ENCODE measurements around the gene TNRC6C.

The TNRC6C gene

DNA sequence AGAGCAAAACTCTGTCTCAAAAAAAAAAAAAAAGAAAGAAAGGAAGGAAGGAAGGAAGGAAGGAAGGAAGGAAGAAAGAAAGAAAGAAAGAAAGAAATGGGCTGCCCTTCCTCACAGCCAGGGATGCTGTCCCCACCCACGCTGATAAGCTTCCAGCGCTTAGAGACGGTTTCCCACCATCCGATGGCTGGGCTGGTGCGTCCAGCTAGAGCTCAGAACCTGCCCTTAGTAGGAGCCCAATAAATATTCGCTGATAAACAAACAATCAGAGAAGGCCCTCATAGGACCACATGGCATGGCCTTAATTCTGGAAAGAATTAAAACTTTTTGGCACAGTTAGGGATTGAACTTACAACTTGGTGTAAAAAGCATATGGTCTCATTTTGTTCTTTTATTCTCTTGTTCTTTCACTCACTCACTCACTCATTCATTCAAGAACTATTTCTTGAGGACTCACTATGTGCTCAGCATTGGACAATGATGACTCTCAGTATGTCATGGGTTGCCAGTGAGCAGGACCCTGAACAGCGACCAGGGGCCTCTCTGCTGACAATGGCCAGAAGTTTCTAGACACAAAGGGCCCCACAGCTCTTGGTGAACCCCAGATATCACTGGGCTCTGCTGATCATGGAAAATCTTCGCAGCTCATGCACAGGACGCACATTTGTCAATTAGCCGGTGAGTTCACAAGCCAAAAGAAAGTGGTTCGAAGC is 32.5 kb upstream of the TNRC6C start:
- ChIA-PET CTCF (no interaction called here), POLR2A (no interaction called here)
- no peak for DNase-seq (ENCODE audit: extremely low spot score)
- TF ChIP-seq CTCF (IDR thresholded peaks at IDR 0.05; ENCODE audit: control extremely low read depth, extremely low read depth, low read depth, missing control alignments), result no peak

DNA sequence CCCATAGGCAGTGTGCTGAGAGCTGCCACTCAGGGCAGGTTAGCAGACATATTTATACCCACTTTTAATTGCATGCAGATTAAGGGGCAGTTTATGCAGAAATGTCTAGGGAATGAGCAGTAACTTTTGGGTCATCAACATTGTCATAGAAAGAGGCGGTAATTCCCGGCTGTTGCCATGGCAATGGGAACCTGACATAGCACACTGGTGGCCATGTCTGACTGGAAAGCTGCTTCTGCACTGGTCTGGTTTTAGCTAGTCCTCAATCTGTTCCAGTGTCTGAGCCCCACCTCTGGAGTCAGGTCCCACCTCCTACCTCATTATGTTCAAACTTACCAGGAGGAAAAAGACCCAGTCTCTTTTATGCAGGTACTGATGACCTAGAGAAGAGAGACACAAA is 31.5 kb upstream of the TNRC6C start:
- TF ChIP-seq CTCF (IDR thresholded peaks at IDR 0.05; ENCODE audit: control extremely low read depth, extremely low read depth, low read depth, missing control alignments), result no peak
- no peak for DNase-seq (ENCODE audit: extremely low spot score)
- ChIA-PET CTCF (interaction anchor here (1.3 kb wide), 1 partner anchor 42 kb away, joined by 3 read pairs; no protein-coding TSS in a partner anchor), POLR2A (no interaction called here)

DNA sequence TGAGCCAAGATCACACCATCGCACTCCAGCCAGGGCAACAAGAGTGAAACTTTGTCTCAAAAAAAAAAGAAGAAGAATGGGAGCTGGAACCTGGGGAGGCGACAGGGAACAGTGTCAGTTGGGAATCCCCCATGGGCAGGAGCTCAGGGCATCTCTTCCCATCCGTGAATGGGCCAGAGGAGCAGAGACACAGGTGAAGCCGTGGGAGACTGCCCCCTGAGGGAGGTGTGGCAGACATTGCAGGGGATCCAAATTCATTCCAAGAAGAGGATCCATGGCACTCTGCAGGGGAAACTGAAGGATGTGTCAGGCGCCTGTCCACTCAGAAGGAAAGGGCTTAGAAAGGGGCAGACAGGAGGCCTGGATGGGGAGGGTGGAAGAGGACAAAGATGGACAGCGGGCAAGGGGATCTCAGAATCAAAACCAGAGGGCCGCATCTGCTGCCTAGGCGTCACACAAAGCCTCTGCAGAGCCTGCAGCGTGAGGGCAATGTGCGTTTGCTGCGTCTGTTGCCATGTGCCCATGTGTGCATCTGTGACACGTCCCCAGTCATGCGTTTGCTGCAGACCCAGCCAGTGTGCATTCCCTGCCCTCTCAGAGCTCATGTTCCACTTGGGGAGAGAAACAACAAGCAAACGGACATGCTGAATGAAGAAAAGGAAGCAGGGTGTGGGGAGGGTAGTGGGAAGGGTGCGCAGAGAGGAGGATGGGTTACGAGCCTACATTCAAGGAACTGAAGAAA is 30.6 kb upstream of the TNRC6C start:
- POLR2A ChIA-PET, result no interaction called here
- DNase-seq (ENCODE audit: extremely low spot score), result no peak
- no peak for TF ChIP-seq CTCF (IDR thresholded peaks at IDR 0.05; ENCODE audit: control extremely low read depth, extremely low read depth, low read depth, missing control alignments)
- CTCF ChIA-PET, result interaction anchor here (1.3 kb wide), 1 partner anchor 43 kb away, joined by 3 read pairs; no protein-coding TSS in a partner anchor

GRCh38 chr17:77928519-77929179 is 29.9 kb upstream of the TNRC6C start:
- ChIA-PET CTCF (no interaction called here), POLR2A (no interaction called here)
- no peak for TF ChIP-seq CTCF (IDR thresholded peaks at IDR 0.05; ENCODE audit: control extremely low read depth, extremely low read depth, low read depth, missing control alignments)
- no peak for DNase-seq (ENCODE audit: extremely low spot score)

DNA sequence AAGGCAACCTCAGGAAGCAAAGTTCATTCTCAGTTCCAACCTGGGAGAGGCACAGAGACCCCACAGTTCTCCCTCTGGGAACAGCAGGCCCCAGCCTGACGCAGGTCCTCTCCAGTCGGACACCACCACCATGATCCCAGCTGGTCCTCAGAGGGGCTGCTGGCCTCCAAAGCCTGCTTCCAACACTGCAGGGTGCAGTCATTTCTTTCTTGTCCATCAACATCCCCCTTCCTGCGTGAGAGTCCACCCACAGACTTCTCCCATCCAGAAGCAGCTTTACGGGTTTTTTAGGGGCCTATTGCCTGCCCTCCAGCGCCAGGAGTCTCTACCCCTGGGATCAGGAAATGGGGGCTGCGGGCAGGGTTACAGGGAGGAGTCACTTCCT is 29.3 kb upstream of the TNRC6C start:
- no peak for DNase-seq (ENCODE audit: extremely low spot score)
- ChIA-PET CTCF (no interaction called here), POLR2A (no interaction called here)
- no peak for TF ChIP-seq CTCF (IDR thresholded peaks at IDR 0.05; ENCODE audit: control extremely low read depth, extremely low read depth, low read depth, missing control alignments)

GRCh38 chr17:77929871-77930436 is 28.5 kb upstream of the TNRC6C start:
- no peak for DNase-seq (ENCODE audit: extremely low spot score)
- POLR2A ChIA-PET, result no interaction called here
- CTCF ChIA-PET, result no interaction called here
- no peak for TF ChIP-seq CTCF (IDR thresholded peaks at IDR 0.05; ENCODE audit: control extremely low read depth, extremely low read depth, low read depth, missing control alignments)
